ENCODE data around the gene TNK2.

DNA sequence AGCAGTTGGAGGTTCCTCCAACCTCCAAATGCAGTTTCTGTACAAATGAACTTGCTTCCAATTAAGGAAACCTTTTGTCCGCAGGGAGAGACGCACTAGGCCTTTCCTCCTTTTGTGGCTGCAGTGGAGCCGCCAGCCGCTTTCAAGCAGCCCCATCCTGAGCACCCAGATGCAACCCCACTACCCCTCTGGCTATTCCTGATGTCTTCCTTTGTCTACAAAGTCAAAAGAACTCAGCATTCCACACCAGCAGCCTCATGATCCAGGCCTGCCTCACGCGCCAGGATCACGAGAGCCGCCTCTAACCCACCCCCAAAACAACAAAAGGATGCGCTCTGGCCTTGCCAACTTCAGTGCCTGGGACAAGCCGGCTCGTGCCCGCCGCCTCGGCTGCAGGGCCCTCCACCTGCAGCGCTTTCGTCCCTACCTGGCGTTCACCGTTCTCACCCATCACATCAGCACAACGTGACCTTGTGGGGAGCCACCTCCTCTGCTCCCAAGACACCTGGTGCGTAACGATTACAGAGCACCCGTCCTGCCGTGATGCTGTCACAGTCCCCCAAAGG, 48.4 kb downstream of the TNK2 start:
- TF ChIP-seq, protein P1, sequence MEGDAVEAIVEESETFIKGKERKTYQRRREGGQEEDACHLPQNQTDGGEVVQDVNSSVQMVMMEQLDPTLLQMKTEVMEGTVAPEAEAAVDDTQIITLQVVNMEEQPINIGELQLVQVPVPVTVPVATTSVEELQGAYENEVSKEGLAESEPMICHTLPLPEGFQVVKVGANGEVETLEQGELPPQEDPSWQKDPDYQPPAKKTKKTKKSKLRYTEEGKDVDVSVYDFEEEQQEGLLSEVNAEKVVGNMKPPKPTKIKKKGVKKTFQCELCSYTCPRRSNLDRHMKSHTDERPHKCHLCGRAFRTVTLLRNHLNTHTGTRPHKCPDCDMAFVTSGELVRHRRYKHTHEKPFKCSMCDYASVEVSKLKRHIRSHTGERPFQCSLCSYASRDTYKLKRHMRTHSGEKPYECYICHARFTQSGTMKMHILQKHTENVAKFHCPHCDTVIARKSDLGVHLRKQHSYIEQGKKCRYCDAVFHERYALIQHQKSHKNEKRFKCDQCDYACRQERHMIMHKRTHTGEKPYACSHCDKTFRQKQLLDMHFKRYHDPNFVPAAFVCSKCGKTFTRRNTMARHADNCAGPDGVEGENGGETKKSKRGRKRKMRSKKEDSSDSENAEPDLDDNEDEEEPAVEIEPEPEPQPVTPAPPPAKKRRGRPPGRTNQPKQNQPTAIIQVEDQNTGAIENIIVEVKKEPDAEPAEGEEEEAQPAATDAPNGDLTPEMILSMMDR (conservative IDR thresholded peaks at IDR 0.05; ENCODE audit: low read depth, low read length): no peak
- TF ChIP-seq EZH2 (IDR thresholded peaks at IDR 0.05; ENCODE audit: borderline replicate concordance, low read depth, low read length, poor library complexity, severe bottlenecking): no peak

Data from A673 (cell line).